ENCODE results near the gene PRSS2.

PRSS2 gene

DNA sequence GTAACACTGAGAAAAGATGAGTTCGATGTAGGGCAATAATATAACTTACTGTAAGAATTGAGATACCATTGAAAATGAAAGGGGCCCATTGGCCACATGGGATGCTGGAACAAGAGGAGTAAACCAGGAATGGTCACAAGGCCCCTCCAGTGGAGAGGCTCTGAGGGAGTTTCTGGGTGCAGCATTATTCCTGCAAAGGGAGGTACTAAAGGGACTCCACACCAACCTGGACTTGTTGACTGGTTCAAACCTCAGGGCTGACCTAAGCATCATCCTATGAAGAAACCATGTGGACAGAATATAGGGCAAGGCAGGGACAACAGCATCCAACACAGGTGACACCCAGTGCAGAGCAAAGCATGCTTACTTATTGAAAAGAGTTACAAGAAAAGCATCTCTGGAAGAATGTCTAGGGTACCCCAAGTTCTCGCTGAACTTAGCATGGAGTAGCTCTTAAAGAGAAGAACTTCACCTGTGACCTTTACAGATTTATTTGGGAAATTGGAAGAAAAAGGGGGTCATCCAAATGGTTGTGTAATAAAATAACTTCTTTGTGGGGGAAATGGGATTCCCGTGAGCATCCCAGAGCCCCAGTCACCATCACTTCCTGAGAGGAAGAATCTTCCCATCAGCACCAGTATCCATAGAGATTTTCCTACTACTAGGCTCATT lies 34.7 kb downstream of the PRSS2 start:
- no peak for DNase-seq

DNA sequence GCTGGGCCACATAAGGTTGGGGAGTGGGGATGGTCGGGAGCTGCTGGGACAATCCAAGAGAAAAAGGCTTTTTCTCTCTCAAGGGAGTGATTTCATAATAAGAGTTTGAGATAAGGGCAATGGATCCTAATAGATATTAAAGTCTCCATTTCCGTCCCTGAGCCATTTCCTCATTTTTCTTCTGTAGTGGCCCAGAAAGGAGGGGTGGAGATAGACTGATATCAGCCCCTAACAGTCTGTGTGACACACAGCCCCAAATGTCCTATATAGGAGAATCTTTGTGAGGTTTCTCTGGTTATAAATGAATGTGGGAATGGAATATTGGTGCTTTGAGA lies 35.2 kb downstream of the PRSS2 start:
- no peak for DNase-seq

DNA sequence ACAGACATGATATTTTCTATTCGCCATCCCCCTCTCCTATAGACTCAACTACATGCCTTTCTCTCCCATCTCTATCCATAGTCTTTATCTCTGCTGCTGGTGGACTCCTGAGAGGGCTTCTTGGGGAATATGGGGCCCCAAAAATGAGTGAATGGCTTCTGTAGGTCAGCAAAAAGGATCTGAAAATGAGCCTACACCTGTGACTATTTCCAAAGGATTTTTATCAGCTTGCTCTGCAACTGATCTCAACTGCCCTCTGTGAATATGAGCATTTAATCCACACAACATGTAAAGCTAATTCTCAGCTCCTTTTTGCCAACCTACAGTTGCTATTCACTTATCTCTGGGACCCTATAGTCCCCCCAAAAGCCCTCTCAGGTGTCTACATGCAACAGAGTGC lies 36.2 kb downstream of the PRSS2 start:
- DNase-seq = no peak

DNA sequence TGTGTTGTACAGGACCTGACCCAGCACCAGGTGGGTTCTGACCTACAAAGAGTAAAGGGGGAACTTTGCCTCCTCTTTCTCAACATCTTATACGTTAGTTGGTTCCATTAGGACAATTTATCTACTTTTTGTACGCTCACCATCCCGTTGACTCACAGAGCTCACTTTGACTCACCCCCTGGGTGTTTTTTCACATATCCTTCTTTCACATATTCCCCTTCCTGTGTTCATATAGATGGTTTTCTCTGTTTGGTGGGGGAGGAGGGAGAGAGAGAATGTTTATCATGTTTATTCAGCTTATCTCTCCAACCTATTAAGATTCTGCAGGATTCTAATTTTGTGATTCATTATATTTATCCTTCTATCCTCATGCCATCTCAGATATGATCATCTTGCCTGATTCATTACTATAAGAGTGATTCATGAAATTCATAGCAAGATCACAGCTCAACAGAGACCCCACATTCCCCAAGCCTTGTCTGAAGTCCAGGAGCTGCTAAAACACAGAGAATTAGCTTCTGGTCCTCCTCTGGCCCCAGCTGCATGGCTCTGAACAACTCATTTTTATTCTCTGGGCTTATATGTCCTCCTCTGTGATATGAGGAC lies 37.2 kb downstream of the PRSS2 start:
- no peak for DNase-seq

DNA sequence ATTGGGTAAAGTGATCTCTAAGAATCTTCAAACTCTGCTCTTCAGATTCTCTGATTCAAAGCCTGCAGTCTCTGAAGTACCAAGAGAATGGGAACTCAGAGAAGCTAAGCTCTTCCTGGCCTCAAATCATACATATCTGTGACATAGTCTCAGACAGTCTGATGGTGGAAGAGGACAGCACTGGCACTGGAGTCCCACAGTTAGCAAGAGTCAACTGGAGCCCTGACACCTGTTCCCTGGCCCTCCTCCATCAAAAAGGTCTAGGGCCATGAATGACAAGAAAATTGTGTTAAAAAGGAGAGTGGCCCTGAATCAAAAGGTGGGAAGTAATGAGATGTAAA lies 37.7 kb downstream of the PRSS2 start:
- no peak for DNase-seq

DNA sequence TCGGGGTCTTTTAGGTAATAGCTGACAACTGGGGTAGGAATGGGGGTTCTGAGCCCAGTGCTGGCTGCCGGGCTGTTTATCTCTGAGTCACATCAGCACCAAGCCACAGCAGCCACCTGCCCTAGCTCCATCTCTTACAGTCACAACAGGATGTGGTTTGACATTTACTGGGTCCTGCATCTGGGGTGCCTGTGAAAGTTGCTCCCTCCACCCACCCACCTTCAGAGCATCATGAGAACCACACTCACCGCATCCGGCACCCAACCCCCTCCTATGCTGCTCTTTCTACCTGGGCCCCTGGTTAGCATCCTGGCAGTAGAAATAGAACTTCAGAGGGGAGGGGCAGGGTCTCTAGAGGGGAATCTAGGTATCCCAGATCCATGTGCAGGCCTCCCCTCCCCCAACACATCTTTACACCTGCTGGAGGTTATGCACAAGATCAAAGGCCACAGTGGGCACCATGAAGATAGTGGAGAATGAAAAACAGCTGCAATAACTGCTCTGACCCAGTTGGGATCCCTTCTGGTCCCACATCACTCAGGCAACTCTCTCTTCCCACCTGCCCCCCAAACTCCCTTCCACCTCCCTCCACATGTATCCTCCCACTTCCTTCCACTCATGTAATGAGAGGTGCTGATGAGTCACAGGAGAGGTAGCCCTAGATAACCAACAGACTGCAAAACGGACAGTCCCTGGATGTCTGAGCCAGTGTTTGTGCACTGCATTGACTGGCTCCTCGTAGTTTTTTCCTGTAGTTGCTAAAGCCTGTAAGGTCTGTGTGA lies 38.2 kb downstream of the PRSS2 start:
- peak; percentile 16 for DNase-seq

DNA sequence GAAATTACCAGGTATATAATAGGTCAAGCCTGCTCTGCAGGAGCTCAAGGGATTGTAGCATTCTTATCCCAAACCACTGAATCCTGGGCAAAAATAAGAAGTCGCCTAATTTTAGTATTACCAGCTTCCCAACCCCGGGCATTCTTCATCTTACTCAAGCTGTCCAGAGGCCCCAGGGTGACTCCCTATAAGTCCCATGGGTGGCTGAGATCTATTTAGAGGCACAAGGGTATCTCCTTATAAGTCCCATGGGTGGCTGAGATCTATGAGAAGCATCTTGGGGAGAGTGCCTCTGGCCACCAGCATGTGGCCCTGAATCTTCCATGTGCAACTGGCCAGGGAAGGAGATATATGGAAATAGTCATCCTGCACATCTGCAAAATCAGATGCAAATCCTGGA lies 38.9 kb downstream of the PRSS2 start:
- no peak for DNase-seq

DNA sequence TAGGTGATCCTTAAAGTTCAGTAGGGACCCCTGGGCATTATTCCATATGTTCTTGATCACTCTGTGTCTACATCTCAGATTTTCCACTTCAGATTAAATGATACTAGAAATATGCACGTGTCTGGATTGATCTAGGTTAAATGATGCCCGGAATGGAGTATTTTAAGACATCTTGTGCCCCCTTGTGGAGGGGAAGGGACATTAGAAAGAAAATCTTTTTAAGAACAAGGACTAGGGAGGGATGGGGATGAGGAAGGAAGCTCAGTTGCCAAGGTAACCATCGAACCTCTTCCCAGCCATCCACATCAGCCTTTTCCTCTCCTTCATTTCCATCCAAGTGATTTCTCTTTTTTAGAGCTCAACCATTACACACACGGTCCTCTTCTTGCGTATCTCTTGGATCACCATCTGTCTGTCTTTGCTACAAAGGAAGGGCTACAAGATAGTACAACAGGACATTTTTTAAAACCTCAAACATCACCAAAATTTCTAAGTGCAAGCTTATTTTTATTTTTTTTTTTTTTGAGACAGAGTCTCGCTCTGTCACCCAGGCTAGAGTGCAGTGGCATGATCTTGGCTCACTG lies 40.5 kb downstream of the PRSS2 start:
- peak; percentile 55 for DNase-seq

DNA sequence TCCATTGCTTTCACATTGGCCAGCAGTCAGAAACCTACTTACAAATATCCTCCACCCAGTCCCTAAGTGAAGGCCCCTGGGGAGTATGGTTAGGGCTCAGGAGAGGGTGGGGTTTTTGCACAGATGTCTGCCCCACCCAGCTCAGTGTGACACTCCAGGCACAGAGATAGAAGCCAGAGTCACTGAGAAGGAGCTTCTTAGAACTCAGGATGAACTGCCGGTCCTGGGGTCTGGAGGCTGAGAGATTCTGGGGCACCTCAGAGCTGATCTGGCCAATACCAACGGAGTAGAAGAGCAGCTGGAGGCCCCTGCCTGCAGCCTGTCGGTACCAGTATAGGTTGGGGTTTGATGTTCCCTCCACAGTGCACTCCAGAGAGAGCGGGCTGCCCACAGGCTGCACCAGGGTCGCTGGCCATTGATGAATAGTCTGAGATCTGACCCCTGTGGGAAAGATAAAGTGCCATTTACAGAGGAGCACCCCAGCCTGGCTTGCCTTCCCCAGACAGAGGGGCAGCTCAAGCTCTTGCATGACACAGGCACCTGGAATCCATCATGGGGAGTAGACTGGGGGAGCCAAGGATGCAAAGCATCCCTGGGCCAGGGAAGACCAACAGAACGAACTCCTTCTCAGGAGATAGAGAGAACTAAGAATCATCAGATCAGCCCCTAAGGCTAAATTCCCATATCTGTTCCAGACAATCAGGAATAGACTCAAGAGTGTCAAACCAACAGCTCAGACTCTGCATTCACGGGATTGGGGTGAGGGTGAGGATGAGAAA lies 41.9 kb downstream of the PRSS2 start:
- no peak for DNase-seq

DNA sequence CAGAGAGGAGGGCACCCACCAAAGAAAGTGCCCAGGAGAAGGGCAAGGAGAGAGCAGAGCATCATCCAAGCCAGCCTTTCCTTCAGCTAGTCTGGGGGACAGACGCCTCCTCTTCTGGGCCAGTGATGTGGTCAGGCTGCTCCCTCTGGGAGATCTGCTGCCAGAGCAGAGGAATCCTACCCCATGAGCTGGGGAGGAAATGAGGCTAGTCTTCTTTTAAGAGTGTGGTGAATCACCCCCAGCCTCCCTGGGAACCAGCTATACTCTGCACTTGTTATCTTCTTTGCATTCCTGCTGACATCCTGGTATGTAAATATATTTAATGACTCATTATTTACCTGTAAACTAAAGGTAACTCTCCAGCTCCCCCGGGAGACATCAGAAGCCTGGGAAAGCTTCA lies 42.5 kb downstream of the PRSS2 start:
- DNase-seq = no peak

DNA sequence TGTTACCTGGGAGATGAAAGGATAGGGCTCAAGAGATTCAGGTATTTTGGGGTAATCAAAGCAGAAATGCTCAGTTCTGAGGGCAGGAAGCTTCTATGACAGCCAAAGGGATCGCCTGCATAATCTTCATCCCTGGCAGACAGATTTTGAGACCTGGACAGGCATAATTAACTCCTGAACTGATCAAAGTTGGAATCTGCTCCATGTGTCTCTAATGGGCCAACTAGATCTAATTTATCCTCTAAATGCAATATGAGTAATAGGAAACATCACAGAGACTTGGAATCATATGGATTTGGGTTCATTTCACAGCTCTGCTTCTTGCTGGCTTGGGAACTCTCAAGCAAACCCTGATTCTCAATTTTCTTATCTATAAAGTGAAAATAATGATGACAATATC lies 42.9 kb downstream of the PRSS2 start:
- no peak for DNase-seq

DNA sequence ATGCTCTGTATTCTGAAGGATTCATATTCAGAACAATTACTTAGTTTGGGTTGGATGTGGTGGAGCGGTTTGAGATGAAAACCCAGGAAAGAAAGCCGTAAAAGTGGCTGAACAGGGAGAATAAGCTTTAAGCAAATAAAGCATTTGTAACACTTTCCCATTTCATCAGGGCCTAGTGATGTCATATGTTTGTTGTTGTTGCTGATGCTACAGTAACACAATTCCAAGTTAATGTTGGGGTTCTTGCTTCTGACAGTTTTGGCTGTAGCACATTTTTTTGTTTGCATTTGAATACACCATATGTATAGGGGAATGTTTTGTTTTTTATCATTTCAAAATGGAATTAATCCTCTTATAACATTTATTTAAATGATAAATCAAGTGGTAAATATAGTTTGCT lies 43.7 kb downstream of the PRSS2 start:
- no peak for DNase-seq

DNA sequence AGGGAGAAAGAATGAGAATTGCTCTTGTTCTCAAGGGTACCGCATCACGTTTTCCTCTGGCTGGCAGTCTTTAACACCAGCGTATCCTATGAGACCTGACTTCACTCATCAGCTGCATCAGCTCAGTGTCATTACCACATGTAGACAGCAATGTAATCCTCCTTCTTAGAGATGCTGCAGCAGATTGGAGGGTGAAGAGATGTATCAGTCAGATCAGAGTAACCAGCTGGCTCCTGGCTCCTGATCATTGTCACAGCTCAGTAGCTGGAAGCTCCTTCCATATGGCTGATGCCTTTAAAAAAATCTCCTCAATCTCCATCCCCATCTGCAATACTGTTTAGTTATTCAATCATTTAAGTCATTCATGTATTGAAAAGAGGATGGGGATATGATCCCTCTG lies 44.4 kb downstream of the PRSS2 start:
- no peak for DNase-seq

DNA sequence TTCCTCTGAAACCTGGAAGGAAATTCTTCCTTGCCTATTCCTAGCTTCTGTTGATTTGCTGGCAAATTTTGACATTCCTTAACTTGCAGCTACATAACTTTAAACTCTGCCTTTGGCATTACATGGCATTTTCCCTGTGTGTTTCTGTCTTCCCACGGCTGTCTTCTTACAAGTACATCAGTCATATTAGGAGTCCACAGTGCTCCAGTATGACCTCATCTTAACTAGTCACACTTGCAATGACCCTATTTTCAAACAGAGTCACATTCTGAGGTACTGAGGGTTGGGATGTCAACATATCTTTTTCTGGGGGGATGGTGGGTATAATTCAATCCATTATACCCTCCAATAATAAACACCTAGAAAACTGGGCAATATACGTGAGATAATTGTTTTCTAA lies 46.7 kb downstream of the PRSS2 start:
- no peak for DNase-seq

DNA sequence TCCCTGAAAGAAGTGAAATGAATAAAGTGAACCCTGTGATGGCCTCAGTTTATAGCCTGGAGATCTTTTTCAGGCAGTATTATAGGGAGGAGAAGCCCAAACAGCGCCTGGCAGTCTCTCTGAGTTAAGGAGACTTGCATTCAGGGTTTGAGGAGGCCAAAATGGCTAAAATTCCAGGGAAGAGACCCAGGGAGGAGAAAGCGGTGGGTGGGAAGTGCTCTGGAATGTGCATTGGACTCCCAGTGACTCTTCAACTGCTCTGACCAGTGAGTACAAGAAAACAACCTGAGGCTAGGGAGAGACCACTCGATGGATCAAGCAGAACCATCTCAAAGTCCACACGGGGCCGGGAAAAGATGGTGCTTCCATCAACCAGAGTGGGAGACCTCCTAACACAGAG lies 48.8 kb downstream of the PRSS2 start:
- DNase-seq = no peak

DNA sequence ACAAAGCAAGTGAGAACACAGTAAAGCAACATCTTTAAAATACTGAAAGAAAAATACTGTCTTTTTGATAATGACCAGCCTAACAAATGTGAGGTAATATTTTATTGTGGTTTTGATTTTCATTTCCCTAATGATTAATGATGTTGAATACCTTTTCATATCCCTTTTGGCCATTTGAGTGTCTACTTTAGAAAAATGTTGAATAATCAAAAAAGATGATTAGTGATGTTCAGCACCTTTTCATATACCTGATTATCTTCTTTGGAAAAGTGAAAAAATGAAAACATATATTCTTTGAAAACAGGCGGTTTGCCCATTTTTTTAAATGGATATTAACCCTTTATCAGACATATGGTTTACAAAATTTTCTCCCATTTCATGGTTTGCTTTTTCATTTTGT lies 51.9 kb downstream of the PRSS2 start:
- no peak for DNase-seq
